ENCODE results near the gene ELP4.
A peak's percentile ranks its signal among the peaks of the same experiment; 100 is the strongest.

The ELP4 gene

GRCh38 chr11:31625868-31626267 lies 116.3 kb downstream of the ELP4 start:
- no peak overlapping the region for H3K27ac ChIP-seq
- no peak for TF ChIP-seq ZFX (IDR thresholded peaks at IDR 0.05)
- TF ChIP-seq CTCF (conservative IDR thresholded peaks at IDR 0.05) = no peak

- no peak for TF ChIP-seq ZFX (IDR thresholded peaks at IDR 0.05)
- TF ChIP-seq CTCF (conservative IDR thresholded peaks at IDR 0.05) = no peak
- H3K27ac ChIP-seq = no peak overlapping the region
These were observed 118.5 kb downstream of the ELP4 start for GRCh38 chr11:31628111-31628510.

- H3K27ac ChIP-seq = no peak overlapping the region
- TF ChIP-seq ZFX (IDR thresholded peaks at IDR 0.05) (no peak), CTCF (conservative IDR thresholded peaks at IDR 0.05) (no peak)
These were observed 127.4 kb downstream of the ELP4 start for GRCh38 chr11:31636983-31637382.

GRCh38 chr11:31640611-31641010 lies 131.0 kb downstream of the ELP4 start:
- no peak overlapping the region for H3K27ac ChIP-seq
- TF ChIP-seq ZFX (IDR thresholded peaks at IDR 0.05) (no peak), CTCF (conservative IDR thresholded peaks at IDR 0.05) (no peak)

- TF ChIP-seq ZFX (IDR thresholded peaks at IDR 0.05) (no peak), CTCF (conservative IDR thresholded peaks at IDR 0.05) (peak; percentile 86)
- H3K27ac ChIP-seq = no peak overlapping the region
These were observed 132.0 kb downstream of the ELP4 start for GRCh38 chr11:31641477-31642062.

GRCh38 chr11:31643857-31644256 lies 134.3 kb downstream of the ELP4 start:
- H3K27ac ChIP-seq = no peak overlapping the region

GRCh38 chr11:31645747-31646146 lies 136.2 kb downstream of the ELP4 start:
- no peak overlapping the region for H3K27ac ChIP-seq
- TF ChIP-seq ZFX (IDR thresholded peaks at IDR 0.05) (no peak), CTCF (conservative IDR thresholded peaks at IDR 0.05) (no peak)

More at GRCh38 chr11:31643857-31644256, 134.3 kb downstream of the ELP4 start:
- no peak for TF ChIP-seq ZFX (IDR thresholded peaks at IDR 0.05)
- TF ChIP-seq CTCF (conservative IDR thresholded peaks at IDR 0.05) = no peak
